DND-41 (cell line): Measurements from ENCODE around the gene C6orf136.

ENCODE experiments used
- ATAC-seq: fragments of 200-7000 bp; cut with Tn5 transposase; 3 replicates; pipeline ENCODE4 v1.9.1; 2021; ENCODE audit warnings: low read depth; ENCODE audit not compliant: insufficient read depth
- DNase-seq: peaks from one replicate; pipeline ENCODE4 v3.0.0-alpha.2; 2020
- H2AFZ ChIP-seq: 2 replicates; pipeline ENCODE4 v1.6.0; 2012; ENCODE audit warnings: low read depth, low read length
- H3K27ac ChIP-seq: 2 replicates; pipeline ENCODE4 v1.5.1; 2012; ENCODE audit warnings: low read length, inconsistent platforms
- H3K27me3 ChIP-seq: fragments of 200-600 bp; sonication (generic); 2 replicates; pipeline ENCODE4 v1.6.0; 2012; ENCODE audit warnings: low read length, mild to moderate bottlenecking, inconsistent platforms; ENCODE audit not compliant: insufficient read depth, poor library complexity
- H3K36me3 ChIP-seq: 2 replicates; pipeline ENCODE4 v1.5.1; 2012; ENCODE audit warnings: low read length, inconsistent platforms; ENCODE audit not compliant: insufficient read depth
- H3K4me1 ChIP-seq: 2 replicates; pipeline ENCODE4 v1.5.1; 2012; ENCODE audit warnings: mild to moderate bottlenecking, low read length; ENCODE audit not compliant: insufficient read depth
- H3K4me2 ChIP-seq: 2 replicates; pipeline ENCODE4 v1.6.0; 2012; ENCODE audit warnings: mild to moderate bottlenecking, moderate library complexity, low read length, inconsistent platforms; ENCODE audit not compliant: insufficient read depth
- H3K4me3 ChIP-seq, 2 experiments: fragments of 200-600 bp in 1 of 2; shearing (Covaris generic) in 1 of 2; 2 replicates each; pipeline ENCODE4 v1.5.1; 2012 to 2016; ENCODE audit warnings: inconsistent platforms in 2 of 2, low read length in 2 of 2, mild to moderate bottlenecking in 2 of 2, low read depth in 1 of 2, moderate library complexity in 1 of 2
- H3K79me2 ChIP-seq: 2 replicates; pipeline ENCODE4 v1.6.0; 2012; ENCODE audit warnings: low read length, inconsistent platforms; ENCODE audit not compliant: insufficient read depth
- H3K9ac ChIP-seq: 2 replicates; pipeline ENCODE4 v1.6.0; 2012; ENCODE audit warnings: low read depth, mild to moderate bottlenecking, inconsistent platforms, low read length, moderate library complexity
- H3K9me3 ChIP-seq: 2 replicates; pipeline ENCODE4 v1.5.1; 2012; ENCODE audit warnings: low read length, moderate library complexity, mild to moderate bottlenecking, inconsistent platforms; ENCODE audit not compliant: insufficient read depth, severe bottlenecking
- H4K20me1 ChIP-seq: 2 replicates; pipeline ENCODE4 v1.6.0; 2012; ENCODE audit warnings: low read length; ENCODE audit not compliant: insufficient read depth
- CTCF ChIP-seq: IDR thresholded peaks from 2 replicates; pipeline ENCODE4 v1.5.1; 2012; ENCODE audit warnings: borderline replicate concordance, low read length, moderate library complexity, mild to moderate bottlenecking; ENCODE audit not compliant: poor library complexity, severe bottlenecking; ENCODE audit errors: extremely low read depth
- EZH2 ChIP-seq: IDR thresholded peaks from 3 replicates; pipeline ENCODE4 v1.6.1; 2012; ENCODE audit warnings: borderline replicate concordance, low read depth, mild to moderate bottlenecking, moderate library complexity, low read length, inconsistent platforms; ENCODE audit not compliant: severe bottlenecking

Gene C6orf136

GRCh38 chr6:30684386-30685156, 37.6 kb downstream of the C6orf136 start:
- Histone ChIP-seq H2AFZ (peak overlapping the region; percentile 11; the same call in 1 of the 2 replicates), H3K4me2 (peak overlapping the region; percentile 95), H3K36me3 (peaks cover 47% of the 10 kb centered on the region), H3K27me3 (no peaks in the 10 kb centered on the region), H3K79me2 (peaks cover 95% of the 10 kb centered on the region), H3K4me3 (peak overlapping the region; percentile 65 to 68), H3K27ac (peak overlapping the region; percentile 94), H3K9ac (peak overlapping the region; percentile 88), H3K4me1 (peaks cover 80% of the 10 kb centered on the region), H3K9me3 (no peaks in the 10 kb centered on the region), H4K20me1 (peaks cover 42% of the 10 kb centered on the region)
- DNase-seq: peak; percentile 87
- TF ChIP-seq EZH2: no peak
- peak; percentile 4 for TF ChIP-seq CTCF
- peak; percentile 38 for ATAC-seq

GRCh38 chr6:30685157-30686008, 38.5 kb downstream of the C6orf136 start:
- DNase-seq (peak; percentile 47), ATAC-seq (no peak)
- Histone ChIP-seq H3K36me3 (peaks cover 38% of the 10 kb centered on the region), H4K20me1 (peaks cover 38% of the 10 kb centered on the region), H3K4me1 (peaks cover 80% of the 10 kb centered on the region), H3K9ac (peak overlapping the region; percentile 88), H3K27me3 (no peaks in the 10 kb centered on the region), H3K27ac (peak overlapping the region; percentile 94), H3K9me3 (no peaks in the 10 kb centered on the region), H3K4me3 (peak overlapping the region; percentile 65 to 68), H3K79me2 (peaks cover 95% of the 10 kb centered on the region), H3K4me2 (peak overlapping the region; percentile 95), H2AFZ (peak overlapping the region; percentile 35; the same call in 1 of the 2 replicates)
- no peak for TF ChIP-seq EZH2
- peak; percentile 52 for TF ChIP-seq CTCF

GRCh38 chr6:30686009-30686907, 39.3 kb downstream of the C6orf136 start, which contains the start of gene PPP1R18:
TSS of gene PPP1R18 (minus strand) at chr6:30686645. CDS start at chr6:30686018, 627 bp downstream.
- ATAC-seq (peak; percentile 34), DNase-seq (peak; percentile 85)
- Histone ChIP-seq H2AFZ (peak within 1 kb of the TSS; percentile 65), H4K20me1 (peaks cover 33% of the 10 kb centered on the region), H3K4me2 (peak within 1 kb of the TSS; percentile 95), H3K9me3 (no peaks in the 10 kb centered on the region), H3K9ac (peak within 1 kb of the TSS; percentile 88), H3K79me2 (peaks cover 90% of the 10 kb centered on the region), H3K27me3 (no peaks in the 10 kb centered on the region), H3K36me3 (peaks cover 33% of the 10 kb centered on the region), H3K4me3 (peak within 1 kb of the TSS; percentile 65 to 68), H3K27ac (peak within 1 kb of the TSS; percentile 94), H3K4me1 (peaks cover 78% of the 10 kb centered on the region)
- TF ChIP-seq EZH2 (no peak), CTCF (no peak)
